Measurements from ENCODE around the gene TRPT1. TPM values are rescaled to one million over a fixed set of nuclear protein-coding genes. Genes with fewer than 3 reads are reported as not detected.

Gene TRPT1
- total and polyA plus RNA-seq, 9 of the 15 experiments (the other 6 are each of a cell fraction or from before 2014, with no cell fraction given), result 4.6 to 41.7 (median 23.1) TPM

GRCh38 chr11:64185175-64185692, 40.8 kb downstream of the TRPT1 start:
- Histone ChIP-seq H3K27me3 (ENCODE audit: control insufficient read depth in 2 of 2, insufficient read depth in 2 of 2, low read length in 2 of 2) (no peaks in the 10 kb centered on the region), H3K9me1 (ENCODE audit: control insufficient read depth, insufficient read depth, low read length) (no peaks in the 10 kb centered on the region), H3K4me2 (ENCODE audit: insufficient read depth, low read length) (peak overlapping the region; percentile 97), H3K36me3 (ENCODE audit: control insufficient read depth, insufficient read depth, low read length) (peaks cover 5% of the 10 kb centered on the region), H4K20me1 (replicated peaks; ENCODE audit: control insufficient read depth, insufficient read depth, low read length) (no peaks in the 10 kb centered on the region), H3K4me3 (peak overlapping the region; percentile 70), H2AFZ (ENCODE audit: low read depth, low read length) (peak overlapping the region; percentile 72), H3K79me2 (ENCODE audit: control insufficient read depth, insufficient read depth, low read length) (peaks cover 32% of the 10 kb centered on the region), H3K9ac (ENCODE audit: insufficient read depth in 1 of 2, low read depth in 2 of 2, low read length in 2 of 2) (peak overlapping the region; percentile 84 to 99), H3K4me1 (replicated peaks in 1 of 2; ENCODE audit: control insufficient read depth in 2 of 2, insufficient read depth in 2 of 2, low read length in 2 of 2) (peaks cover 26 to 55% of the 10 kb centered on the region in 2 experiments), H3K27ac (ENCODE audit: extremely low read depth, low read depth, low read length) (peak overlapping the region; percentile 89), H3K9me3 (replicated peaks; ENCODE audit: control insufficient read depth, insufficient read depth, low read depth, low read length) (no peaks in the 10 kb centered on the region)
- BruUV-seq (replicated peaks), result TSS peak; percentile 79
- ATAC-seq (peak; percentile 64), FAIRE-seq (no peak), DNase-seq (ENCODE audit: extremely low read depth in 1 of 4, low spot score in 3 of 4) (peak in 1 of 4 experiments; percentile 86)
- CTCF ChIA-PET (ENCODE audit: low intra/inter-chr PET ratio), result no interaction called here
- under 1% methylated on average over 45 of the region's 52 CpGs for WGBS (ENCODE audit: insufficient coverage, low coverage, missing lambda C conversion rate)
- intact Hi-C loops (cut with micrococcal nuclease), result loop anchor here (2.0 to 5.0 kb wide), 3 partner anchors 46 to 172 kb away; partner anchors contain the start of genes CATSPERZ, DNAJC4 and RPS6KA4
- in situ Hi-C loops (cut with MboI), result no loop called here
- POLR2A ChIA-PET, result interaction anchor here (0.6 to 2.2 kb wide), 19 partner anchors 11 to 1514 kb away, joined by 3 to 29 read pairs (median 4); partner anchors contain the start of genes FERMT3, NUDT22, PPP1R14B and PRDX5
- TF ChIP-seq FOXA1 (IDR thresholded peaks at IDR 0.05; ENCODE audit: borderline replicate concordance), result no peak
- peak; percentile 78 for TF ChIP-seq ELF2 (CRISPR knock-in tag; IDR thresholded peaks at IDR 0.05)
- no peak for TF ChIP-seq STAG1 (CRISPR knock-in tag; IDR thresholded peaks at IDR 0.05; ENCODE audit: borderline replicate concordance)
- peak; percentile 36; the same call in 1 of the 2 replicates for TF ChIP-seq MYNN (IDR thresholded peaks at IDR 0.05)
- no peak for TF ChIP-seq MYNN (CRISPR knock-in tag; IDR thresholded peaks at IDR 0.05)
- TF ChIP-seq ZNF274 (IDR thresholded peaks at IDR 0.05; ENCODE audit: borderline replicate concordance, low read depth, low read length), result no peak
- TF ChIP-seq CTCF (IDR thresholded peaks at IDR 0.05 in 2 of 3, conservative IDR thresholded peaks at IDR 0.05 in 1 of 3; ENCODE audit: insufficient read depth in 2 of 3, low read depth in 1 of 3, low read length in 3 of 3), result peak; percentile 26 to 71 (median 38); a peak in 5 of 6 replicates
- no peak for TF ChIP-seq ZNF778 (CRISPR knock-in tag; IDR thresholded peaks at IDR 0.05)
- TF ChIP-seq NUFIP1 (IDR thresholded peaks at IDR 0.05; ENCODE audit: partially characterized antibody), result no peak
- no peak for TF ChIP-seq TCFL5 (CRISPR knock-in tag; conservative IDR thresholded peaks at IDR 0.05)
- no peak for TF ChIP-seq C11orf30 (IDR thresholded peaks at IDR 0.05; ENCODE audit: low read depth)
- TF ChIP-seq HCFC1 (IDR thresholded peaks at IDR 0.05; ENCODE audit: low read depth, low read length), result no peak
- TF ChIP-seq MED1 (CRISPR knock-in tag; IDR thresholded peaks at IDR 0.05; ENCODE audit: borderline replicate concordance), result no peak
- TF ChIP-seq GTF3C2 (IDR thresholded peaks at IDR 0.05; ENCODE audit: borderline replicate concordance, extremely low read depth, insufficient read length), result no peak
- TF ChIP-seq ZNF395 (CRISPR knock-in tag; IDR thresholded peaks at IDR 0.05), result peak; percentile 97
- peak; percentile 86; the same call in 1 of the 2 replicates for TF ChIP-seq ZNF511 (CRISPR knock-in tag; IDR thresholded peaks at IDR 0.05)
